HG02759 (cell line): ENCODE measurements around the gene THOC1.

Experiments
- ATAC-seq: cut with Tn5 transposase; IDR thresholded peaks from one replicate; pipeline ENCODE4 v1.9.1; 2021; ENCODE audit warnings: mild to moderate bottlenecking, moderate library complexity; ENCODE audit not compliant: unreplicated experiment

THOC1 gene

DNA sequence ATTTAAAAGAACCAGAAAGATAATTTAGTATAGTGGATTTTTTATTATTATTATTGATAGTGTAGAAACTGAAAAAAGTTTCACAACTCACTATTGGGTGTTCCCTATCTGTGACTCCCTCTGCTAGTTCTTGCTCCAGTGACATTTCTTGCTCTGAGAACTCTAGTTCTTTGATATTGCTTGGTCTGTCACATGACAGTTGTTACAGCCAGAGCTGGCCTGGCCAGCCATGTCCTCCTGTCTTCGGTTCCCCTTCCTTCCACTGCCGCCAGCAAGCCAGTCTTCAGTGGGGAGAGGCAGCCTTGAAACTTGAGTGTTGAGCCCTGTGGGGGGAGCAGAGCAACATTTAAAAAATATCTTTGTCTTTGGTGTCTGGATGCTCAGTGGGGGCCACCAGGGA, 7.6 kb upstream of the THOC1 start:
- ATAC-seq = no peak

DNA sequence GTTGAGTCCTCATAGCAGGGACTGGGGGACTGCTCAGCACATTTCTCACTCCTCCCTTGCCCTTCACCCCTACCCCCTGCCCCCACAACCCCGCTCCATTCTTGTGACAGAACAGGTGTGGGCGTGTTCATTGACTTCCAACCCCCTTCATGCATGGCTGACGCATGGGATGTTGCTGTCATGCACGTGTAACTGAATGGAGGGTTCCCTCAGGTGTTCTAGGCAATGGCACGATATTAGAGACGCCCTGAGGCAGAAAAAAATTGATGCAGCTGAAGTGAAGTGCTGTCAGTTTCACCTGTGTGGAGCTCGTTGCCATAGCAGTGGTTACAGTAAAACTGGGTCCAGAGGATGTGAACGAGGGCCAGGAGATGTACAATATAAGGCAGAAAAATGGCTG, 6.5 kb upstream of the THOC1 start:
- ATAC-seq = no peak

DNA sequence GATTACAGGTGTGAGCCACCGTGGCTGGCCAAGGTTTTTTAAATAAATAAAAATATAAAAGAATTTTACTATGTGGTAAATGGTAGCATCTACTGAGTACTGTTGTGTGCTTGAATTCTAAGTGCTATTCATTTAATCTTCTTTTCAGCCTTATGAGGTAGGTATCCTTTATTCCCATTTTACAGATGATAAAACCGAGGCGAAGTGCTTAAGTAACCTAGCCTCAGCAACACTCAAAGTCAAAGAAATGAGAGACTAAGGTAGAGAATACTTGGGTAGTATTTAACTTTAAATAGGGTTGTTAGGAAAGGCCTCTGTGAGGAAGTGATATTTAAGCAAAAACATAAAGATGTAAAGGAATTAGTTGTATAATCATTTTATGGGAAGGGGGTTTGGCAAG, 5.7 kb upstream of the THOC1 start:
- ATAC-seq = no peak

DNA sequence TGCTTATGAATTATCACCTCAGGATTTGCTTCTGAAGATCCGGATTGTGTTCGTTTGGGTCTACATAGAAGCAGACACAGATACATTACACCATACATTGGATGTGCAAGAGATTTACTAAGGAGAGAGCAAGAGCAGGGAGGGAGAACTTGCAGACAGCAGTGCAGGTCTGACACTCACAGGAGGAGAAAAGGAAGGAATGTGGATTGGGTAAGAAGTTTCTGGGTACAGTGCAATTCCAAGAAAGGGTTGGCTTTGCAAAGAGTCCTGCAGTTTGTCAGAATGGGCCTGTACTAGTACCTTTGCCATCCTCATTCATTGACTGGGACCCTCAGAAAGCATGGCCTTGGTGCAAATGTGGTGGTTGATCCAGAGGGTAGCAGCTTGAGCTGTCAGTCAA, 4.8 kb upstream of the THOC1 start:
- no peak for ATAC-seq

DNA sequence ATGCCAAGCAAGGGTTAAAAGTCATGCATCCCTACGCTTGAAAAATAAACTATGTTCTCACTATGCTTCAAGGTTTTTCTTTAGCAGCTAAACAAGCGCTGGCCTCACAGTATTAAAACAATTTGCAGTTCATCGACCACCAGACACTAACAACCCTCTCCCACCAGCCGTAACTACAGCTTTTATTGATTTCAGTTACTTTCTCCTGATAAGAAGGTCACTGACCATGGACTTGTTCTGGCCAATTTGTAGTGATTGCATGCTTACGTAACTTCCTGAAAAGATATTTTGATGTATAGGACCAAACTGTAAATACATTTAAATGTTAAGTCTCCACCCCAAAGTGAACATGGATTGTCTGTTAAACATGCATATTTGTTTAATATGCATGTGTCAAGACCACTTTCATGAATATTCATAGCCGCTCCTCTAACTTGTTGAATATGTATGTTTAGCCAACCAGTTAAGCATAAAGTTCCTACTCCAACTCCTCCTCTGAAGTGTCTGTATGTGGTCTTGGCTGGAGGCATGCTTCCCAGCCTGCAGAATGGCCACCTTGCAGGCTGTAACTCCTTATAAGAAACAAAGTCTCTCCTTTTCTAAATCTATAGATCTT, 1.7 kb upstream of the THOC1 start:
- no peak for ATAC-seq

DNA sequence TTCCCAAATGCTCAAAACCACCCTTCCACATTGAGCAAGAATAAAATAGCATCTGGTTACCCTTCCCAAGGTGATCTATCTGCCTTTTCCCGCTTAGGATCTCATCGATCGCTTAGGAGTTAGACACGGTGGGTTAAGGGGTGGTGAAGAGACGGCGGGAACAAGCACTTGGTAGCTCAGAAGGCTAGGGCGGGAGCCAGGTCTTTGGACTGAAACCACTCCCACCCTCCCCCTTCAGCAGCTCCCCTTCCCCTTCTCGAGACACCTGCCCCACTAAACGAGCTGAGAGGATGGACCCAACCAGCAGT, 513 bp downstream of the THOC1 start:
- ATAC-seq = no peak

DNA sequence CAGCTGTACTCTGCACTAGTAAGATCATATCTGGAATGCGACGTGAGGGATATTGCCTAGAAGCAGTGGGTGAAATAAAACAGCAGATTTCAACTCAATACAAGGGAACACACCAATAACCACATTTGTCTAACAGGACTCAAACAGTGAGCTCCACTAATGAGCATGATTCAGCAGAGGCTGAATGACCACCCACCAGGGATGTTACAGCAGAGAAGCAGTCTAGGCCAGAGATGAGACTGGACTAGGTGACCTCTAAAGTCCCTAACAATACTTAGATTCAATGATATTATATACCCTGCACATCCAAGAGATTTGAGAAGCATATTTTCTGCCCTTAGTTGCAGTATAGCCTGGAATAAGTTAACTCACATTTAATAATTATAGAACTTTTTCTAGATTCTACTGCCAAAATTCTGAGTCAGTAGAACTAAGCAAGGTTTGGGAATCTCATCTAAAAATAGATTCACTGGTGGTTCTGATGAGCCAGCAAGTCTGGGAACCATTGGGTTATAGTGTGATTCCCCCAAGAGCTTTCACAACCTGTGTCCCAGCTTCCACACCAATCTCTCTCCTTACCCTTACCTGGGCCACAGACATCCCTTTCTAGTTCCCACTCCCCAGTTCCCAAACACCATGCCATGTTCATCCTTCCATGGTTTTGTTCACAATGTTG, 6.3 kb downstream of the THOC1 start:
- no peak for ATAC-seq

DNA sequence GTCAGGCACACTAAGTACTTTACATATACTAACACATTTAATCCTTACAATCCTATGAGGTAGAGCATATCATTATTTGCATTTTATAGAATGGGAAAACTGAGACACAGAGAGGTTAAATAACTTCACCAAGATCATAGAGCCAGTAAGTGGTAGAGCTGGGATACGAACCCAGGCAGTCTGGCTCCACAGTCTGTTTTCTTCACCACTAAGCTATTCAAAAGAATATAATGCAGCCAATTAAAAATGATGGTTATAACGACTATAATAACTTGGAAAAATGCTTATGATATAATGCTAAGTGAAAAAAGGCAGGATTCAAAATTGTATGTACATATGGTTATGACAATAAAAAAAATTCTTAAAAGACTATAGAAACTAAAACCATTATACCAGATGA, 7.3 kb downstream of the THOC1 start:
- ATAC-seq = no peak

DNA sequence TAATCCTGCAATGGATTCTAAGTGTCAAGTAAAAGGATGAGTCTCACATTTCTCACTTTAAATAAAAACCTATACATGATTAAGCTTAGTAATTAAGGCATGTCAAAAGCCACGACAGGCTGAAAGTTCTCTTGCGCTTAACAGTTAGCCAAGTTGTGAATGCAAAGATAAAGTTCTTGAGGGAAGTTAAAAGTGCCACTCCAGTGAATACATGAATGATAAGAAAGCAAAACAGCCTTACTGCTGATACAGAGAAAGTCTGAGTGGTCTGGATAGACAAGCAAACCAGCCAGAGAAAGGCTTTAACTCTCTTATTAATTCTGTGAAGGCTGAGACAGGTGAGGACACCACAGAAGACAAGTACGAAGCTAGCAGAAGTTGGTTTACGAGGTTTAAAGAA, 12.7 kb downstream of the THOC1 start:
- ATAC-seq = no peak

DNA sequence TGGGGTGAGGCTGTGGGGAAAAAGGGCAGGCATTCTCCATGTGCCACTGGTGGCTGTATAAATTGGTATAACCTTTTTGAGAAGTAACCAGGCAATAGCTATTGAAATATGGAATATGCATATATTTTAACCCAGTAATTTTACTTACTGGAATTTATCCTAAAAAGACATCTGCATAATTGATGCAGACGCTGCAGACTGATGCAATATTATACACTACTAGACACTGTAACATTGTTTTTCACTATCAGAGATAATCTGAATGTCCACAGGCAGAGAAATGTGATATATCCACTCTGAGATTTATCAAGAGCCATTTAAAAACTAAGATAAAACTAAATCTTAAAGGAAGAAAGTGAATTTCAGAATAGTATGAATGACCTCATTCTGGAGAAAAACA, 14.7 kb downstream of the THOC1 start:
- ATAC-seq = no peak

DNA sequence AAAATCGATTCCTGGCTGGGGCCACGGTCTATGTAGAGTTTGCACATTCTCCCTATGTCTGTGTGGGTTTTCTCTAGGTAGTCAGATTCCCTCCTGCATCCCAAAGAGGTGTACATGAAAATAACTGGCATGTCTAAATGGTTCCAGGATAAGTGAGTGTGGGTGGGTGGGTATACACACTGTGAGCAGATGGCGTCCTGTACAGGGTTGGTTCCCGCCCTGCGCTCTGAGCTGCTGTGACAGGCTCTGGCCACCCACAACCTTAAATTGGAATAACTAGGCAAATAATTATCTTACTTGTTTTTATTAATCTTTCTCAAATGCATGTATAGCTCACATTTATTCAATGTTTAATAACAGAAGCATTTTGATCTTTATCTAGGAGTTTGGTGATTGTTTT, 16.3 kb downstream of the THOC1 start:
- ATAC-seq = no peak

DNA sequence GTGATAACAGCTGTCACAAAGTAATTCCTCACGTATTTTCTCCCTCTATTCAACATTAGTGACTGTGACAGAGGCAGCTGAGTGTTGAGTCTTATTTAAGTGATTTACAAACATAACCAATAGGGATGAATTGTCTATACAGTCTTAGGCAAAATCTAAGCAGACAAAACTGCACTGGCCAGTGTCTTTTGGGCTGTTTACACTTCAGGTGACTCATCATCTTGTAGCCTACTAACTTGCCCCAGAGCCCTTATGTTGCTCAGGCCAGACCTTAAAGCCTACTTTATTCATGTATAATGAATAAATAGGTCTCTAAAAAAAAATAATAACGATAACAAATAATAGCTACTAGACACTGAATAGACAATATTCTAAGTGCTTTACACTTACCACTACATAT, 17.2 kb downstream of the THOC1 start:
- ATAC-seq = no peak

DNA sequence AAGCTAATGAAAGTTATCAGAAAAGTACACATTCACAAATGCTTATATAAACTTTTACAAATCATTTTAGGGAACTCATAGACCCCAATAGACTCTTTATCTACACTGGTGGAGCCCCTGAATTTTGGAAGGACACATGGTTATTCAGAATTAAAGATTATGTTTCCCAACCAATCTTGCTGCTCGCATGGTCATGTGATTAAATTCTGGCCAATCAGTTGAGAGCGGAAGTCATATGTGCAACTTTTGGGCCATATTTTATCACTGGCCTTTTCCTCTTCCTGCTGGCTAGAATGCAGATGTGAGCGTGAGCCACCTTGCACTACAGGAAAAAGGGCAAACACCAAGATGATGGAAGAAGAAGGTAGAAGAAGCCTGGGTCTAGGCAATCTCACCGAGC, 19.8 kb downstream of the THOC1 start:
- no peak for ATAC-seq

DNA sequence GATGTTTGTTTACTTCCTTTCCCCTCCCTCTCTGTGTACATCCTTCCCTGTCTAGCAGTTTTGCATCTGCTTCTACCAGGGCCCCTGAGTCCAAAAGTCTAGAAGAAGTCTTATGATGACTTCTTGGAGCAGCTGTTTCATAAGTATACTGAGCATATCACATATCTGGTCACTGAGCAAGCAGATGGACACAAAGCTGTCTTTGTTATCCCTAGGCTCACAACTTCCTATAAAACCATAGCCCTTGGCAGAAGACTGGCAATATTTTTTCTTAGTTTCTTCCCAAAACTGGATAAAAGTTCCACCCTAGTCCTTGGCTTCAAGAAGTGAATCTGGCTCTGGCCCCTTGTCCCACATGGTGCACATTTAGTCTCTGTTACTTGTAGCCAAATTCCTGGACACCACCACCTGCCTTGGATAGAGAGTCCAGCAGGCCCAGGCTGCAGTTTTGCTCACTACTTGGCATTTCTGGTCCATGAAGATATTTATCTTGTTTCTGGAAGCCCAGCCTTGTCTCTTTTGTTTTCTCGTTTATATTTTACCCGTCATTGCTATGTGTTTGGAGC, 22.5 kb downstream of the THOC1 start:
- ATAC-seq = no peak

DNA sequence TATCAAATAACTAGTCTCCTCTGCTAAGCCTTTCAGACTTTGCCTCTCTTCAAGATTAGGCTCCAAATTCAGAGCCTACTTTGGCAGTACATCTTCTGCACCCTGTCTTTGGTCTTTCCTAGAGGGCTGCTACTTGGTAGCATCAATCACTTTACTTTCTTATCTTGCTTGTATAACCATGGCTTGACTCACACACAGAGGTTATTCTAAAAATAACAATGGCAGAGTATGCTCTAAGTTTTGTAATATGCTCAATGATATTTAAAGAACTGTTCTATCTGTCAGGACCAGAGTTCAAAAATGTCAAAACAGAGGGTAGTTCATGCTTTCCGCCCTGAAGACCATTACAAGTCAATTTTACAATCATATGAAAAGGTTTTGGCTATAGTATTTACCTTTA, 27.7 kb downstream of the THOC1 start:
- ATAC-seq = no peak

DNA sequence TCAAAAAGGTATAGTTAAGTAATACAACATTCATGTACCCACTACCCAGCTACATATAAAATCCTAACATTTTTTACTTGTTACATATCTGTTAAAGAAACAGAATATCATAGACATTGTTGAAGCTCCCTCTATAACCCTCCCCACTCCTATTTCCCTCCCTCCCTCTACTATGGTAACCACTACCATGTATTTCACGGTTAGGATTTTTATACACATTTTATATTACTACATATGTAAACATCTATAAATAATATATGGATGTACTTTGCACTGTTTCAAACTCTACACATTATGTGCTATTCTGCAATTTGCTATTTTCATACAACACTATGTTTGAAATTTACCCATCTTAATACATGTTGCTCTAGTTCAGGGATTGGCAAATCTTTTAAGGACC, 36.3 kb downstream of the THOC1 start:
- no peak for ATAC-seq

DNA sequence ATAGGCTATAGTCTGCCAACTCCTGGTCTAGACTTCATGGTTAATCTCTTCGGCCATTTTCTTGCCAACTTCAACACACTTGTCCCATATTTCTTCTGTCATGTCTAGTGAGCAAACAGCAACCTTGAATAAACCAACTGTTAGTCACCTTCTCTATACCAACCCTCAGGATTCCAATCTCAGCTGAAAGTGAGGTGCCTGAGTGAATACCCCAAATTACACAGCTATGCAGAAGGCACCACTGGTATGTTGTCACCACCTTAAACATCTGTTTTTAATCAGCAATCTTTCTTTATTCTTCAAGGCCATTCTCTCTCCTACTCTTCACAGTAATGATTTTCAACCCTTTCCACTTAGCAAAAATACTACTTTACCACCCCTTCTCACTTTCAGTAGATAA, 39.3 kb downstream of the THOC1 start:
- no peak for ATAC-seq

DNA sequence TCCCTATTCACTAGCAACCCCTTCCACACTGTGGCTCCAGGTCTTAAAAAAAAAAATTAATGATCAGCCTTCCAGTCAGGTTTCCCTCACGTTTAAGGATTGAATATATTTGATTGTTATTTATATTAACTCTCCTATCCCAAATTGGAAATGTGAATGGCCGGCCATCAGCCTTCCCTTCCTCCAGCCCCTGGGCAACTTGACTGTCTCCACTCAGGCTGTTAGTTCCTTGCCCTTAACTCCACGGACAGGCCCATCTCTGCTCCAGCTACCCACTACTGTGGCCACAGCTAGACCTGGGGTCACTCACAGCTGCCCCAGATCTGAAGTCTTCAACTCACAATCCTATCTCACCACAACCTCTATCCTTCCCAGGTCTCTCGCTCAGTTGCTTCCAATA, 39.9 kb downstream of the THOC1 start:
- no peak for ATAC-seq

DNA sequence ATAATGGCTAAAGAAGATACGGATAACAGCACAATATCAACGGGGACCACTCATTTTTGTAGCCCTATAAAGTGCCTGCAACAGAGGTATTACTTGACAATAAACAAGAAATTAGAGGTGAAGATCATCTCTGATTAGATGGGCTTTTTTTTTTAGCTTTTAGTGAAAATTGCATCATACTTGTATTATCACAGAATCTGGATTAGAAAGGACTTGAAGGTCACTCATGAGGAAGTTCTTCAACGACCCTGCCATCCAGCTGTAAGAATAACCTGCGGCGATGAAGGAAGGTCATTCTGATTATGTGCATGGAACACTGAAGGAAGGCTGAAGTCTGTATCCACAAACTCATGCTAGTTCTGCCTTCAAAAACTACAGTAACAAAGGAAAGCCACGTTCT, 40.5 kb downstream of the THOC1 start:
- no peak for ATAC-seq

DNA sequence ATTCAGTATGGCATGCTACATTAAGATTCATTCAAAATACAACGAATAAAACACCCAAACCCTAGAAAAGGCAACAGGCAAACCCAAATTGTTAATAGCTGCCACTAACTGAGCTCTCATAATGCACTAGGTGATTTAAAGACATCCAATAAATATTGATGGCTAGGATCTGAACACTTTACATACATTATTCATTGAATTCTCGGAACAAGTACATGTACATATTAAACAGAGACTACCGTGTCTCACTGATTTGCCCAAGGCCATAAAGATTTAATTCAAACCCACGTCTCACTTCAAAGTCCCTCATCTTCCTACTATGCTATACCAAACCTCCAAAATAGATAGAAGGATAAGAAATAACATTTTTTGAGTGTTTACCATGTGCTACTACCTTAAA, 42.1 kb downstream of the THOC1 start:
- ATAC-seq = no peak

DNA sequence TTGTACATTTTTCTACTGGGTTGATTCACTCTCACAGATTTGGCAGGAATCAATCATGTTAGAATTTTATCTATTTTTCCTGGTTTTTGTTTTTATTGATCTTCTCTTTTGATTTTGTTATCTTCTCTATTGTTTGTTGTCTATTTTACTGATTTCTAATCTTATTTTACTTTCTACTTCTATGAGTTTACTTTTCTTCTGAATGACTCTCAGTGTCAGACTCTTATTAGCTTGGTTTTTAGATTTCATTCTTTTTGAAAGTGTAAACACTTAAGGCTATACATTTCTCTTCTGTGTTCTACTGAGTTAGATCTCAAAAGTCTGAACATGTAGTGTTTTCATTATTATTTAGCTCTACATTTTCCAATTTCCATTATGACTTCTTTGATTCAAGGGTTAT, 47.1 kb downstream of the THOC1 start:
- no peak for ATAC-seq

DNA sequence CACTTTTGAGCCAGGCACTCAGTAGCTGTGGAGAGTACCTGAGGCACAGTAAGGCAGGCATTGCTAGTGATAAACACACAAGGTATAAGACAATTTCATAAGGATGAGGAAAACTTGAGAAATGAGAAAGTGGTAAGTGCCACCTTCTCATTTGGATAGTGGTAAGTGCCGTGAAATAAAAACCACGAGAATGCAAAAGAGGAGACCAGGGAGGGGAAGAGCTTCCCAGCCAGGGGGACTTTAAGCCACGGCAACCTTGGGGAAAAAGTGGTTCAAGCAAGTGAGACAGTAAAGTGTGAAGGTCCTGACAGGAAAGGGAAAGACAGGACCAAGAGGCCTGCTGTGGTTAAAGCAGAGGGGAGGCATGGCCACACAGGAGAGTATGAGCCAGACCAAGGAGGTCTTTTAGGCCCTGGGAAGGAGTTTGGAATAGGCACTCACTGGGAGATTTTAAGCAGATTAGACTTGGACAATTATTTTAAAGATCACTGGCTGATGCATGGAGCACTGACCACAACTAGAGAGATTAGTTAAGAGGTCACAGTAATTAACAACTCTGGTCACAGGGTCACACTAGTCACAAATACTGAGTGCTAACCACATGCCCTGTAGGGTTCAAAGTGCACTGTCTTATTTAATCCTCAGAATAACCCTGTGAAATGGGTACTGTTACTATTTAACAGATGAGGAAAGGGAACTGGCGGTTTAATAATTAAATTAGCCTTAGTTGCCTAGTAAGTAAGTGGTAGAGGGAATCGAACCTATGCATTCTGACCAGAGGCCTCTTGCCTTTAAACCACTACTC, 50.1 kb downstream of the THOC1 start:
- no peak for ATAC-seq
